ENCODE results near the gene RYR2.

GRCh38 chr1:237306726-237307125 lies 264.7 kb downstream of the RYR2 start:
- TF ChIP-seq POLR2A (IDR thresholded peaks at IDR 0.05) (no peak), CTCF (IDR thresholded peaks at IDR 0.05) (no peak)
